GOT3 (cell line): ENCODE data around the gene PRCP.
"Not testable (repeated sequence)": the region's sequence is repeated elsewhere in the genome, so short reads cannot be mapped to it uniquely, and the experiment has no call there.

Experiments used
- DNase-seq: peaks from one replicate; lab custom pipeline; 2025; ENCODE audit warnings: mixed read lengths; lab: John Stamatoyannopoulos, UW

The PRCP gene

GRCh38 chr11:82900277-82901164 lies at the start of gene PRCP:
Gene PRCP, minus strand, starts transcription at chr11:82900430. Its CDS starts 28 bp downstream, at chr11:82900402.
- peak; percentile 44 for DNase-seq

- no peak for DNase-seq
These were observed 49.1 kb upstream of the PRCP start for GRCh38 chr11:82949352-82949751.

GRCh38 chr11:82945682-82946081 lies 45.5 kb upstream of the PRCP start:
- no peak for DNase-seq

- DNase-seq = not testable (repeated sequence)
These were observed 44.8 kb upstream of the PRCP start for GRCh38 chr11:82945041-82945440.

- no peak for DNase-seq
These were observed 44.0 kb upstream of the PRCP start for GRCh38 chr11:82944198-82944597.

GRCh38 chr11:82943430-82943829 lies 43.2 kb upstream of the PRCP start:
- not testable (repeated sequence) for DNase-seq

GRCh38 chr11:82942376-82942775 lies 42.1 kb upstream of the PRCP start:
- no peak for DNase-seq

GRCh38 chr11:82939456-82939855 lies 39.2 kb upstream of the PRCP start:
- no peak for DNase-seq

GRCh38 chr11:82937554-82937953 lies 37.3 kb upstream of the PRCP start:
- no peak for DNase-seq

GRCh38 chr11:82936261-82936660 lies 36.0 kb upstream of the PRCP start:
- DNase-seq = no peak

- no peak for DNase-seq
These were observed 32.3 kb upstream of the PRCP start for GRCh38 chr11:82932564-82932963.

- no peak for DNase-seq
These were observed 30.5 kb upstream of the PRCP start for GRCh38 chr11:82930734-82931133.

- no peak for DNase-seq
These were observed 30.0 kb upstream of the PRCP start for GRCh38 chr11:82930229-82930628.

- no peak for DNase-seq
These were observed 28.9 kb upstream of the PRCP start for GRCh38 chr11:82929121-82929520.

- no peak for DNase-seq
These were observed 27.1 kb upstream of the PRCP start for GRCh38 chr11:82927264-82927880.

GRCh38 chr11:82924522-82925224 lies 24.4 kb upstream of the PRCP start:
- DNase-seq = no peak

GRCh38 chr11:82922396-82923173 lies 22.4 kb upstream of the PRCP start:
- not testable (repeated sequence) for DNase-seq

- not testable (repeated sequence) for DNase-seq
These were observed 20.0 kb upstream of the PRCP start for GRCh38 chr11:82920227-82920626.

- not testable (repeated sequence) for DNase-seq
These were observed 19.6 kb upstream of the PRCP start for GRCh38 chr11:82919786-82920185.

GRCh38 chr11:82909015-82909640 lies 8.9 kb upstream of the PRCP start:
- DNase-seq = no peak

- DNase-seq = no peak
These were observed 8.1 kb upstream of the PRCP start for GRCh38 chr11:82908311-82908710.
